Suppressor macrophage treated with lipopolysaccharide for 4 hours (primary cell): Measurements from ENCODE around the gene KCP.
A peak's percentile ranks its signal among the peaks of the same experiment; 100 is the strongest.
"Not testable (repeated sequence)": the region's sequence is repeated elsewhere in the genome, so short reads cannot be mapped to it uniquely, and the experiment has no call there.

Experiments used
- DNase-seq: peaks from one replicate; pipeline ENCODE4 v3.0.0-alpha.2; 2020

KCP gene

GRCh38 chr7:128910569-128910945 is at the start of gene KCP:
KCP (minus strand) TSS chr7:128910709; CDS start chr7:128910676, 33 bp downstream.
- no peak for DNase-seq

- DNase-seq: no peak
These were observed 48.8 kb upstream of the KCP start for GRCh38 chr7:128959296-128959695.

- no peak for DNase-seq
These were observed 45.5 kb upstream of the KCP start for GRCh38 chr7:128955981-128956380.

GRCh38 chr7:128954830-128955802 is 44.6 kb upstream of the KCP start:
- no peak for DNase-seq

- no peak for DNase-seq
These were observed 43.6 kb upstream of the KCP start for GRCh38 chr7:128954150-128954549.

- no peak for DNase-seq
These were observed 40.8 kb upstream of the KCP start for GRCh38 chr7:128951296-128951695.

- DNase-seq: peak; percentile 58
These were observed 38.7 kb upstream of the KCP start for GRCh38 chr7:128948976-128949760.

GRCh38 chr7:128948312-128948973 is 37.9 kb upstream of the KCP start:
- no peak for DNase-seq

GRCh38 chr7:128947854-128948253 is 37.3 kb upstream of the KCP start:
- no peak for DNase-seq

- DNase-seq: no peak
These were observed 36.7 kb upstream of the KCP start for GRCh38 chr7:128946936-128947830.

- no peak for DNase-seq
These were observed 35.3 kb upstream of the KCP start for GRCh38 chr7:128945668-128946366.

- DNase-seq: no peak
These were observed 34.2 kb upstream of the KCP start for GRCh38 chr7:128944487-128945236.

GRCh38 chr7:128943251-128943650 is 32.7 kb upstream of the KCP start:
- not testable (repeated sequence) for DNase-seq

- no peak for DNase-seq
These were observed 31.5 kb upstream of the KCP start for GRCh38 chr7:128941946-128942526.

GRCh38 chr7:128941323-128941890 is 30.9 kb upstream of the KCP start:
- no peak for DNase-seq

- peak; percentile 93 for DNase-seq
These were observed 30.2 kb upstream of the KCP start for GRCh38 chr7:128940494-128941322.

GRCh38 chr7:128939861-128940410 is 29.4 kb upstream of the KCP start:
- peak; percentile 79 for DNase-seq

- peak; percentile 44 for DNase-seq
These were observed 28.8 kb upstream of the KCP start for GRCh38 chr7:128939075-128939860.
